CD14-positive monocyte (primary cell): ENCODE measurements around the gene NCR1. TPM values are rescaled to one million over a fixed set of nuclear protein-coding genes. Genes with fewer than 3 reads are reported as not detected.
"Not testable (repeated sequence)": the region's sequence is repeated elsewhere in the genome, so short reads cannot be mapped to it uniquely, and the experiment has no call there.

Experiments
- DNase-seq, 3 donors: peaks; one replicate each; pipeline ENCODE4 v3.0.0-alpha.2; 2011 to 2022
- H2AFZ ChIP-seq: 2 replicates; pipeline ENCODE4 v1.6.0; 2012; ENCODE audit warnings: mild to moderate bottlenecking, low read depth, low read length, inconsistent platforms; ENCODE audit not compliant: insufficient read depth, poor library complexity, severe bottlenecking
- H3K27ac ChIP-seq, 2 donors: 1 replicate in 1 of 2; 2 replicates in 1 of 2; pipeline ENCODE4 v1.5.1; 2012 to 2013; ENCODE audit warnings: low read length in 2 of 2, control low read depth in 1 of 2, inconsistent platforms in 1 of 2, low read depth in 1 of 2, mild to moderate bottlenecking in 1 of 2
- H3K27me3 ChIP-seq, 2 donors: one replicate each; pipeline versions ENCODE4 v1.6.0 to v1.6.1; 2011 to 2013; ENCODE audit warnings: low read length in 2 of 2; ENCODE audit not compliant: control insufficient read depth in 2 of 2, insufficient read depth in 2 of 2
- H3K36me3 ChIP-seq, 2 donors: replicated peaks in 1 of 2; 1 replicate in 1 of 2; 2 replicates in 1 of 2; pipeline versions ENCODE4 v1.5.1 to v1.6.1; 2012 to 2013; ENCODE audit warnings: low read length in 2 of 2, control low read depth in 1 of 2, inconsistent platforms in 1 of 2, mild to moderate bottlenecking in 1 of 2; ENCODE audit not compliant: insufficient read depth in 2 of 2, control insufficient read depth in 1 of 2
- H3K4me1 ChIP-seq, 2 donors: 1 replicate in 1 of 2; 2 replicates in 1 of 2; pipeline versions ENCODE4 v1.5.1 to v1.6.1; 2012 to 2013; ENCODE audit warnings: low read length in 2 of 2, control low read depth in 1 of 2, inconsistent platforms in 1 of 2, mild to moderate bottlenecking in 1 of 2, moderate library complexity in 1 of 2; ENCODE audit not compliant: insufficient read depth in 2 of 2, control insufficient read depth in 1 of 2
- H3K4me2 ChIP-seq: replicated peaks from 2 replicates; pipeline ENCODE3; 2012; ENCODE audit warnings: low read length, moderate library complexity, mild to moderate bottlenecking; ENCODE audit not compliant: poor library complexity, severe bottlenecking; ENCODE audit errors: extremely low read depth
- H3K4me3 ChIP-seq, 3 experiments: fragments of 200-600 bp in 1 of 3; sonication (generic) in 1 of 3; replicated peaks in 1 of 3; 1 replicate in 2 of 3; 2 replicates in 1 of 3; pipeline ENCODE4 v1.5.1; 2011 to 2013; ENCODE audit warnings: low read length in 3 of 3, mild to moderate bottlenecking in 3 of 3, control low read depth in 2 of 3, low read depth in 2 of 3, inconsistent platforms in 1 of 3, moderate library complexity in 1 of 3
- H3K79me2 ChIP-seq: 2 replicates; pipeline ENCODE4 v1.6.0; 2012; ENCODE audit warnings: mild to moderate bottlenecking, control low read depth, inconsistent platforms, low read length, moderate library complexity; ENCODE audit not compliant: insufficient read depth
- H3K9ac ChIP-seq: 2 replicates; pipeline ENCODE4 v1.6.0; 2017; ENCODE audit warnings: low read length, mild to moderate bottlenecking; ENCODE audit not compliant: insufficient read depth, poor library complexity, severe bottlenecking
- H3K9me3 ChIP-seq, 2 donors: replicated peaks in 1 of 2; 1 replicate in 1 of 2; 2 replicates in 1 of 2; pipeline versions ENCODE4 v1.5.1 to v1.6.1; 2012 to 2013; ENCODE audit warnings: low read length in 2 of 2, control low read depth in 1 of 2; ENCODE audit not compliant: control insufficient read depth in 1 of 2, insufficient read depth in 1 of 2
- H4K20me1 ChIP-seq: 2 replicates; pipeline ENCODE4 v1.6.0; 2012; ENCODE audit warnings: mild to moderate bottlenecking, low read length, control low read depth, moderate library complexity; ENCODE audit not compliant: insufficient read depth
- H3K27ac Mint-ChIP-seq, 7 donors: one replicate each; pipeline ENCODE4 v1.8.0; 2020; ENCODE audit warnings: mild to moderate bottlenecking in 7 of 7, mixed read lengths in 7 of 7, moderate library complexity in 6 of 7, inconsistent platforms in 2 of 7
- H3K27me3 Mint-ChIP-seq, 3 donors: one replicate each; pipeline ENCODE4 v1.8.0; 2021 to 2022; ENCODE audit warnings: low read depth in 3 of 3, mild to moderate bottlenecking in 3 of 3, mixed read lengths in 3 of 3, moderate library complexity in 3 of 3, inconsistent platforms in 1 of 3
- H3K36me3 Mint-ChIP-seq, 2 donors: one replicate each; pipeline ENCODE4 v1.8.0; 2020; ENCODE audit warnings: mixed read lengths in 2 of 2, inconsistent platforms in 1 of 2, mild to moderate bottlenecking in 1 of 2
- H3K4me1 Mint-ChIP-seq: one replicate; pipeline ENCODE4 v1.8.0; 2020; ENCODE audit warnings: mild to moderate bottlenecking, mixed read lengths
- H3K4me3 Mint-ChIP-seq, 2 donors: one replicate each; pipeline ENCODE4 v1.8.0; 2020; ENCODE audit warnings: mild to moderate bottlenecking in 2 of 2, mixed read lengths in 2 of 2, moderate library complexity in 1 of 2
- H3K9me3 Mint-ChIP-seq, 7 donors: one replicate each; pipeline ENCODE4 v1.8.0; 2020 to 2022; ENCODE audit warnings: mixed read lengths in 7 of 7, mild to moderate bottlenecking in 6 of 7, moderate library complexity in 6 of 7, inconsistent platforms in 2 of 7
- WGBS: methylation state at CpG from one replicate; pipeline ENCODE4 v1.1.5; 2013; ENCODE audit warnings: missing lambda C conversion rate; ENCODE audit not compliant: insufficient coverage; 5-methylcytosine and 5-hydroxymethylcytosine counted together
- intact Hi-C, 2 donors: fragments of 100-400 bp; cut with micrococcal nuclease; formaldehyde crosslinking; loops; one replicate each; pipeline versions ENCODE4 v1.15.0 to v1.15.1; 2023
- polyA plus RNA-seq, 3 donors: library from polyadenylated mRNA; depleted of rRNA in 1 of 3; unstranded in 2 of 3; stranded (reverse) in 1 of 3; fragments of 300-500 nt in 2 of 3; fragments of >200 nt in 1 of 3; fragmentation: Illumina TruSeq in 2 of 3; gene quantifications; 1 replicate in 2 of 3; 2 replicates in 1 of 3; pipeline ENCODE4 v1.2.3, GENCODE V29; 2012 to 2021
- TF ChIP-seq, protein P1 (sequence below): fragments of 200-600 bp; IDR thresholded peaks from one replicate; pipeline ENCODE4 v1.8.0; 2022; ENCODE audit warnings: antibody characterized with exemption, mild to moderate bottlenecking

The NCR1 gene
- polyA plus RNA-seq, 3 donors: 0.20 to 0.43 TPM; not detected in 1

- no peaks in the 10 kb centered on the region for H3K36me3 Mint-ChIP-seq
- Histone ChIP-seq H4K20me1 (no peaks in the 10 kb centered on the region), H3K36me3 (no peaks in the 10 kb centered on the region), H2AFZ (no peak overlapping the region), H3K9ac (no peak overlapping the region), H3K4me3 (no peak overlapping the region), H3K4me1 (peaks cover 18 to 20% of the 10 kb centered on the region in 2 donors), H3K27ac (no peak overlapping the region), H3K79me2 (no peaks in the 10 kb centered on the region), H3K27me3 (no peaks in the 10 kb centered on the region), H3K4me2 (no peak overlapping the region), H3K9me3 (peaks cover 0 to 6% of the 10 kb centered on the region in 2 donors)
- peaks cover 0 to 7% (median 0%) of the 10 kb centered on the region in 7 donors for H3K9me3 Mint-ChIP-seq
- no peak overlapping the region for H3K4me3 Mint-ChIP-seq
- peaks cover 2 to 18% (median 13%) of the 10 kb centered on the region in 3 donors for H3K27me3 Mint-ChIP-seq
- peaks cover 31% of the 10 kb centered on the region for H3K4me1 Mint-ChIP-seq
- no peak overlapping the region for H3K27ac Mint-ChIP-seq
- no CpG with 5 or more reads among the region's 2 CpGs for WGBS
- intact Hi-C loops: no loop called here
- TF ChIP-seq, protein P1, sequence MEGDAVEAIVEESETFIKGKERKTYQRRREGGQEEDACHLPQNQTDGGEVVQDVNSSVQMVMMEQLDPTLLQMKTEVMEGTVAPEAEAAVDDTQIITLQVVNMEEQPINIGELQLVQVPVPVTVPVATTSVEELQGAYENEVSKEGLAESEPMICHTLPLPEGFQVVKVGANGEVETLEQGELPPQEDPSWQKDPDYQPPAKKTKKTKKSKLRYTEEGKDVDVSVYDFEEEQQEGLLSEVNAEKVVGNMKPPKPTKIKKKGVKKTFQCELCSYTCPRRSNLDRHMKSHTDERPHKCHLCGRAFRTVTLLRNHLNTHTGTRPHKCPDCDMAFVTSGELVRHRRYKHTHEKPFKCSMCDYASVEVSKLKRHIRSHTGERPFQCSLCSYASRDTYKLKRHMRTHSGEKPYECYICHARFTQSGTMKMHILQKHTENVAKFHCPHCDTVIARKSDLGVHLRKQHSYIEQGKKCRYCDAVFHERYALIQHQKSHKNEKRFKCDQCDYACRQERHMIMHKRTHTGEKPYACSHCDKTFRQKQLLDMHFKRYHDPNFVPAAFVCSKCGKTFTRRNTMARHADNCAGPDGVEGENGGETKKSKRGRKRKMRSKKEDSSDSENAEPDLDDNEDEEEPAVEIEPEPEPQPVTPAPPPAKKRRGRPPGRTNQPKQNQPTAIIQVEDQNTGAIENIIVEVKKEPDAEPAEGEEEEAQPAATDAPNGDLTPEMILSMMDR: no peak
- DNase-seq: no peak
These were observed 43.5 kb downstream of the NCR1 start for GRCh38 chr19:54949412-54949811.

DNA sequence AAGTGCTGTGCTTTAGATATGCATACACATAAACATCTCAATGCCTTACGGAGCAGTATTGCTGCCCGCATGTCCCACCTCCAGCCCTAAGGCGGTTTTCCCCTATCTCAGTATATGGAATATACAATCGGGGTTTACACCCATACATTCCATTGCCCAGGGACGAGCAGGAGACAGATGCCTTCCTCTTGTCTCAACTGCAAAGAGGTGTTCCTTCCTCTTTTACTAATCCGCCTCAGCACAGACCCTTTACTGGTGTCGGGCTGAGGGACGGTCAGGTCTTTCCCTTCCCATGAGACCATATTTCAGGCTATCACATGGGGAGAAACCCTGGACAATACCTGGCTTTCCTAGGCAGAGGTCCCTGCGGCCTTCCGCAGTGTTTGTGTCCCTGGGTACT, 44.6 kb downstream of the NCR1 start:
- H3K27ac ChIP-seq, H3K9me3 ChIP-seq, H4K20me1 ChIP-seq, H3K4me3 ChIP-seq, H3K9ac ChIP-seq, H2AFZ ChIP-seq, H3K36me3 Mint-ChIP-seq, H3K36me3 ChIP-seq, intact Hi-C loops, H3K4me3 Mint-ChIP-seq, H3K9me3 Mint-ChIP-seq, H3K27me3 ChIP-seq, H3K4me2 ChIP-seq, H3K79me2 ChIP-seq: not testable (repeated sequence)
- H3K4me1 ChIP-seq: peaks cover 18 to 20% of the 10 kb centered on the region in 2 donors
- Mint-ChIP-seq H3K27me3 (peaks cover 2 to 16% (median 12%) of the 10 kb centered on the region in 3 donors), H3K27ac (peak overlapping the region in 3 of 7 donors; percentile 35 to 67 (median 41)), H3K4me1 (peaks cover 31% of the 10 kb centered on the region)
- WGBS: 5% methylated on average over 5 of the region's 10 CpGs
- DNase-seq: peak in 2 of 3 donors; percentile 10
